CD4-positive, alpha-beta T cell treated with Interleukin-15 for 1 hour (primary cell): ENCODE data around the gene ZFAND2A.
"Not testable (repeated sequence)": the region's sequence is repeated elsewhere in the genome, so short reads cannot be mapped to it uniquely, and the experiment has no call there.

Experiments used
- DNase-seq: peaks from one replicate; pipeline ENCODE4 v3.0.0-alpha.2; 2020

The ZFAND2A gene

GRCh38 chr7:1150400-1151002 is 9.5 kb downstream of the ZFAND2A start:
- DNase-seq = no peak

- no peak for DNase-seq
Measured at GRCh38 chr7:1149351-1149794, 10.6 kb downstream of the ZFAND2A start.

- not testable (repeated sequence) for DNase-seq
Measured at GRCh38 chr7:1147873-1148272, 12.1 kb downstream of the ZFAND2A start.

- DNase-seq = no peak
Measured at GRCh38 chr7:1144269-1144771, 15.7 kb downstream of the ZFAND2A start.

- DNase-seq = not testable (repeated sequence)
Measured at GRCh38 chr7:1143031-1143430, 17.0 kb downstream of the ZFAND2A start.

GRCh38 chr7:1142051-1142635 is 17.9 kb downstream of the ZFAND2A start:
- no peak for DNase-seq

GRCh38 chr7:1141651-1142050 is 18.3 kb downstream of the ZFAND2A start:
- no peak for DNase-seq

GRCh38 chr7:1140476-1141104 is 19.4 kb downstream of the ZFAND2A start:
- peak; percentile 34 for DNase-seq

- DNase-seq = no peak
Measured at GRCh38 chr7:1137517-1138167, 22.4 kb downstream of the ZFAND2A start.

GRCh38 chr7:1136841-1137516 is 23.0 kb downstream of the ZFAND2A start:
- DNase-seq = no peak

- no peak for DNase-seq
Measured at GRCh38 chr7:1134951-1135350, 25.0 kb downstream of the ZFAND2A start.

- no peak for DNase-seq
Measured at GRCh38 chr7:1131471-1132265, 28.3 kb downstream of the ZFAND2A start.

- no peak for DNase-seq
Measured at GRCh38 chr7:1130021-1130990, 29.7 kb downstream of the ZFAND2A start.

- DNase-seq = no peak
Measured at GRCh38 chr7:1129431-1129830, 30.6 kb downstream of the ZFAND2A start.

GRCh38 chr7:1127001-1127400 is 33.0 kb downstream of the ZFAND2A start:
- DNase-seq = no peak

- no peak for DNase-seq
Measured at GRCh38 chr7:1125603-1125969, 34.4 kb downstream of the ZFAND2A start.

GRCh38 chr7:1124816-1125602 is 35.0 kb downstream of the ZFAND2A start:
- no peak for DNase-seq

- no peak for DNase-seq
Measured at GRCh38 chr7:1124164-1124563, 35.8 kb downstream of the ZFAND2A start.

- DNase-seq = no peak
Measured at GRCh38 chr7:1123715-1124114, 36.3 kb downstream of the ZFAND2A start.

GRCh38 chr7:1122832-1123501 is 37.0 kb downstream of the ZFAND2A start:
- no peak for DNase-seq
